ENCODE results near the gene KIF3A. TPM values are rescaled to one million over a fixed set of nuclear protein-coding genes. Genes with fewer than 3 reads are reported as not detected.

Gene KIF3A
- total and polyA plus RNA-seq, 2 of the 8 experiments (the other 6 are each of a cell fraction or from before 2014, with no cell fraction given) = 3.1 to 13.1 TPM

- no peak for TF ChIP-seq CTBP2 (IDR thresholded peaks at IDR 0.05; ENCODE audit: borderline replicate concordance, insufficient read depth, insufficient read length, low read length)
- TF ChIP-seq SRF (IDR thresholded peaks at IDR 0.05; ENCODE audit: low read depth, low read length) = no peak
- peak; percentile 75; the same call in 1 of the 2 replicates for TF ChIP-seq SUZ12 (IDR thresholded peaks at IDR 0.05; ENCODE audit: low read length)
- TF ChIP-seq, protein P1, sequence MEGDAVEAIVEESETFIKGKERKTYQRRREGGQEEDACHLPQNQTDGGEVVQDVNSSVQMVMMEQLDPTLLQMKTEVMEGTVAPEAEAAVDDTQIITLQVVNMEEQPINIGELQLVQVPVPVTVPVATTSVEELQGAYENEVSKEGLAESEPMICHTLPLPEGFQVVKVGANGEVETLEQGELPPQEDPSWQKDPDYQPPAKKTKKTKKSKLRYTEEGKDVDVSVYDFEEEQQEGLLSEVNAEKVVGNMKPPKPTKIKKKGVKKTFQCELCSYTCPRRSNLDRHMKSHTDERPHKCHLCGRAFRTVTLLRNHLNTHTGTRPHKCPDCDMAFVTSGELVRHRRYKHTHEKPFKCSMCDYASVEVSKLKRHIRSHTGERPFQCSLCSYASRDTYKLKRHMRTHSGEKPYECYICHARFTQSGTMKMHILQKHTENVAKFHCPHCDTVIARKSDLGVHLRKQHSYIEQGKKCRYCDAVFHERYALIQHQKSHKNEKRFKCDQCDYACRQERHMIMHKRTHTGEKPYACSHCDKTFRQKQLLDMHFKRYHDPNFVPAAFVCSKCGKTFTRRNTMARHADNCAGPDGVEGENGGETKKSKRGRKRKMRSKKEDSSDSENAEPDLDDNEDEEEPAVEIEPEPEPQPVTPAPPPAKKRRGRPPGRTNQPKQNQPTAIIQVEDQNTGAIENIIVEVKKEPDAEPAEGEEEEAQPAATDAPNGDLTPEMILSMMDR (IDR thresholded peaks at IDR 0.05; ENCODE audit: control extremely low read depth in 1 of 3, insufficient read depth in 1 of 3, low read depth in 1 of 3, low read length in 3 of 3) = no peak
- TF ChIP-seq MAFK (IDR thresholded peaks at IDR 0.05; ENCODE audit: low read depth, low read length) = no peak
- TF ChIP-seq KDM5A (IDR thresholded peaks at IDR 0.05; ENCODE audit: low read length) = no peak
- TF ChIP-seq SP4 (IDR thresholded peaks at IDR 0.05; ENCODE audit: low read length) = no peak
- TF ChIP-seq KDM4A (IDR thresholded peaks at IDR 0.05; ENCODE audit: low read depth, low read length, severe bottlenecking) = peak; percentile 98
- TF ChIP-seq YY1 (IDR thresholded peaks at IDR 0.05; ENCODE audit: low read depth, low read length) = peak; percentile 15; the same call in 1 of the 2 replicates
- no peak for TF ChIP-seq FOSL1 (IDR thresholded peaks at IDR 0.05; ENCODE audit: insufficient read depth, low read depth, low read length)
- no peak for TF ChIP-seq TCF12 (IDR thresholded peaks at IDR 0.05; ENCODE audit: low read depth, low read length)
- TF ChIP-seq HDAC6 (IDR thresholded peaks at IDR 0.05; ENCODE audit: low read depth, low read length) = no peak
- TF ChIP-seq HDAC2 (IDR thresholded peaks at IDR 0.05; ENCODE audit: borderline replicate concordance in 1 of 2, low read depth in 2 of 2, low read length in 2 of 2) = 0 out of 4 replicates have a peak, but pooled peaks of 1 of the 2 experiments have one; percentile 26
- peak; percentile 65; the same call in 1 of the 2 replicates for TF ChIP-seq RBBP5 (IDR thresholded peaks at IDR 0.05; ENCODE audit: borderline replicate concordance, low read depth, low read length)
These were observed 81.2 kb downstream of the KIF3A start (continued) for GRCh38 chr5:132655821-132656773.
